Measurements from ENCODE around the gene SH3RF2.

The SH3RF2 gene

DNA sequence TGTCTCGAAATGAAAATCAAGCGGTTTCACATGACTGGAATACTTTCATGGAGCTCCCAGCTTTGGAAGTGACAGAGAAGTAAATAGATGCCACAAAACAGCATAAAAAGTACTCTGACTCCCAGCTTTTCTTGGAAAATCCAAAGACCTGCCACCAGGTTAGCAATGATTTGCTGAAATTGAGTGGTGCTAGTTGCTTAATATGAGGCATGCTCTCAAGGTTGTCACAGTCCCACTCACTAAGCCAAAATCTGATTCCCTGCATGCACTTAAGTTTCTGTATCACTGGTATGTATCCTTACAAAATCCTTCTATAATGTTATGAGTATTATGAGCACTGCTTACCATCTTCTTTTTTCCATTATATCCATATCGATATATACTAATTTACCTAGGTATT is 13.0 kb upstream of the SH3RF2 start:
- DNase-seq, result no peak

DNA sequence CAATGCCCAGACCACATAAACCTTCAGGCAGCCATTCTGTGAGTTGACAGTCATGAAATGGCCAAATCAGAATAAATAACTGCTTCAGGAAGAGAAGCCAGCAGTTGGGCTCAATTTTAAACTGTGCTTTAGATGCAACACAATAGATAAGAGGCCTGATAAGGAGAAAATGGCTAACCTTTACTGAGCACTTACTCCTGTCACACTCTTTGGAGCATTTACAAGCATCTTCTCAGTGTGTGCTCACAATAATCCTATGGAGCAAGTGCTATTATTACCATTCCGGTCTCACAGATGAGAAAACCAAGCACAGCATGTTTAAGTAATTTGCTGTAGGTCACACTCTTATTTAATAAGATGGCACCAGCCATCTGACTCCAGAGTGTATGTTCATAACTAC is 11.5 kb upstream of the SH3RF2 start:
- no peak for DNase-seq

DNA sequence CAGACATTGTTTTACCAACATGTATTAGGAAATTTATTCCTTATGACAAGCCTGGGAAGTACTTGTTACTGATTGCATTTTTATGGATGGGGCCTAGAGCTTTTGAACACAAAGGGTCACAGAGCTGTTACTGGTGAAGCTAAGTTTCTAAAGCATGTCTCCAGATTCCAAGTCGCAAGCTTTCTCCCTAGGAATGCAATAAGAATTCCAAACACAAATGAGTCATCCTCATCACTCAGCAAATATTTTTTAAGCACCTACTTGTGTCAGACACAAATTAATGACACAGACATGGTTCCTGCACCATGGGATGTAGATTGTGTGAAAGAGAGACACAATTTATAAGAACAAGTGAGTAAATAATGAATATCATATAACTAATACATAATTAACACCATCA is 11.0 kb upstream of the SH3RF2 start:
- DNase-seq, result no peak

DNA sequence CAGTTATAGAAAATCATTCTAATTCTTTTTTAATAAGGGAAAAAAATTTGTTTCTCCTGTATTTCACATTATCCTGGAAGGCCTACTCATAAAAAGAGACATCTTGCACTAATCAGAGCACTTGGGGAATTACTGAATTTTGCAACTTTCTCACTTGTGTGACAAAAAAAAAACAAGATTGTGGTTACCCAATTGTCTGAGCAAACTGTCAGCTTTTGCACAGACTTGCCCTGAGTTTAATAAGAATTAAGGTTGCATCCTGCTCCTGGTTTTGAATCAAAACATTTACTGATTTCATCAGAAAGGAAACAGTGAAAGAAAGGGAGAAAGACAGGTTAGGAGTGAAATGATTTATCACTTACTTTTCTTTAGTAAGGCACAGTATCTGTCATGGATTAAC is 10.6 kb upstream of the SH3RF2 start:
- no peak for DNase-seq

DNA sequence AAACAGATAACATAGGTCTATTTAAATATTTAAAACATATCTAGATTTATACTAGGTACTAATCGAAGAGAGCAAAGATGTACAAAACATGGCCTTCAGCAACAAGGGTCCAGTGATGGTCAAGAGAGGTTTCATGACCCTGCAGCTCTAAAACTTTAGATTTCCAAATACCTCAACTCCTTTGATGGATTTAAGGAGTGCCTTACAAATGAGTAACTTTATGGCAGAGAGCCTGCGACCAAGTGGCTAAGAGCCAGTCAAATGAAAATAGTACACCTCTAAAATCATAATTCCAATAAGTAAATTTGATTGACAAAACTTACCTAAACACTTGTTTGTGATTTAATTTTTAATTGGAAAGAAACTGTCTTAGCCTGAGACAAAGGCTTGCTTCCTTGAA is 4.7 kb upstream of the SH3RF2 start:
- no peak for DNase-seq

DNA sequence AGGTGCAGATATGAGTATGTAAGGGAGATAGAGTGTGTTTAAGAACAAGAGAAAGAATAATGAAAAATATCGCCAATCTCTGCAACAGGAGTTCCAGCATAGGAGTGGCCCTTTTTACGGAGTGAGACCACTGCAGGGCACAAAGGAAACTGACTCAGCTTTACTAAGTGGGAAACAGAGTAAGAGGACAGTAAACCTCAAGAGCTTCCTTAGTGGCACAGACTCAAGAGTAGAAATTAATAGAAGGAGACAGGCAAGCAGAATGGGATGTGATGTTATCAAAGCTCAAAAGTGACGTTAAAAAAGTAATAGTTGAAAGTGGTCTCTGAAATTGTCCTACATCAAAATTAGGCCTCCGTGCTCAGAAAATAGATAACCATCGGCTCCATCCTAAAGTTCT is 2.1 kb upstream of the SH3RF2 start:
- no peak for DNase-seq

DNA sequence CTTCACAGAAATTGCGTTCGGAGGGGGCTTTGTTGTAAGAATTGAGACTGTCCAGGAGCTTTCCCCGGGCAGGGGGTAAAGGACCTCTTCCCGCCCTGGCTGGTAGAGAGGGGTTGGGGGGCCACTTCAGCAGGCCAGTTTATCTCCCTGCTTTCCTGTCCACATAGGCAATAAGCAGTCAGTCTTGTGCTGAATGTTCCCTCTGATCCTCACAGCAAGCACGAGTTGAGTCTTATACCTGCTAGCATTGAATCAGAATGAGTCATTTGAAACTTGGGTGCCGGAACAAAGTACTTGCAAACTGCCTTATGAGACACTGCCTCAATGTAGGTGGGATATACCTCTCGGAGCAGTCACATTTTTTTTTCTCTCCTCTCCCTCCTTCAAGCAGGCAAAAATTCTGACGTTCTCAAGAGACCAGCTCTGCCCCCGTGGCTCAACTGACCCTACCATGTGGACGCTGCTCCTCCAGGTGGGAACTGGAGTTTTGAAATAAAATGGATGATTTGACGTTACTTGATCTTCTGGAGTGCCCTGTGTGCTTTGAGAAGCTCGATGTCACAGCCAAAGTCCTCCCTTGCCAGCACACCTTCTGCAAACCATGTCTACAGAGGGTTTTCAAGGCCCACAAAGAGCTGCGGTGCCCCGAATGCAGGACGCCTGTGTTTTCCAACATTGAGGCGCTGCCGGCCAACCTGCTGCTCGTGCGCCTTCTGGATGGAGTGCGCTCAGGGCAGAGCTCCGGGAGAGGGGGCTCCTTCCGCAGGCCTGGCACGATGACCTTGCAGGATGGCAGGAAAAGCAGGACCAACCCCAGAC is 1.3 kb downstream of the SH3RF2 start:
- no peak for DNase-seq

DNA sequence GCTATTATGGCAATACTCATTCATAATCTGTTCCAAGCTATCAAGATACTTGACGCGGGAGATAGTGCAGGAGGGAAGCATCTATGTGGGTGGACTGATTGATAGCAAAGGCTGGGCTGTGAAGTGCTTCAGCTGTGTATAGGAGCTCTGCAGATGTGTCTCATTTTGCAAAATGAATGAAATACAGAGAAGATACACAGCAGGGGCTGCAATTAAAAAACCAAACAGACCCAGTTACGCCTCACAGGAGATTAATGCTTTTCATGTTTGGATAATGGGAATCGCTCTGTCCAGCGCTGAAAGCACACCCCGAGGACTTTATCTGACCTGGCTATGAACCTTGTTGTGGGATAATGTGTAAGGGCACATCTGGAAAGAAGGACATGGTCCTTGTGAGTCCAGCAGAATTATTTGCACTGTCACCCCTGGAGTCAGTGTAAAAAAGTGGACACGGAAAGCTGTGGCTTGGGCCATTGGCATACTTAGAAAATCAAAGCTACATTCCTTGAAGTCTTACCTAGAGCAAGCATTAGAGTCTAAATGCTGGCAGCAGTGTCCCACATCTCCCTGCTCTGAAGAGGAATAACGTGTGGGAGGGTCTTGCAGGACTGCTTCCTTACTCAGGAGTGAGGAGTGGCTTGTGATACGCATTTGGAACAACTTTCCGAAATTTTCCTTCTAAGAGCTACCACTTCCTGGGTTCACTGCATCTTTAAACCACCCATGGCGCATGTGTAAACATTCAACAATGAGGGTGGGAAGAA is 2.6 kb downstream of the SH3RF2 start:
- peak in 1 of 2 experiments; percentile 13 for DNase-seq

DNA sequence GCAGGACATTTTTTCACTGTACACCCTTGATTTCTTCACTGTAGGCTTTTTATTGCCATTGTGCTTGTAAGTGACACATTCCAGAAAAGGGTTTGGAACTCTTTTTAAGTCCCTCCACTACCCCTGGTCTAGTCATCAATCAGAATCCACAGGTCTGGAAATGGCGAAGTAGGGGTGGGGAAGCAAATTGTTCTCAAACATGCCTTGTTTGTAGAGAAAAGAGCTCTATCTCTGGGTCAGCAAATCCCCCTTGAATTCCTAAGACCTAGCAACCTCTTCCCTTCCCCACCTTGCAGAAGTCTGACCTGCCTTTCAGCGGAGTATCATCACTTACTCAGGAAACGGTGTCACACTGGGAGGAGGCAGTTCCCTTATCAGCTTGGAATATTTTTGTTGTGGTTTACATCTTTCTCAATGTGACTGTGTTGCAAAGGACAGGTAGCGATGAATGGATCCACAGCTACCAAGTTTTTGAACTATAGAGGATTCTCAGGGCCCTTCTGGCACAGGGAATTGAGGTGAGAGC is 3.2 kb downstream of the SH3RF2 start:
- DNase-seq, result no peak

DNA sequence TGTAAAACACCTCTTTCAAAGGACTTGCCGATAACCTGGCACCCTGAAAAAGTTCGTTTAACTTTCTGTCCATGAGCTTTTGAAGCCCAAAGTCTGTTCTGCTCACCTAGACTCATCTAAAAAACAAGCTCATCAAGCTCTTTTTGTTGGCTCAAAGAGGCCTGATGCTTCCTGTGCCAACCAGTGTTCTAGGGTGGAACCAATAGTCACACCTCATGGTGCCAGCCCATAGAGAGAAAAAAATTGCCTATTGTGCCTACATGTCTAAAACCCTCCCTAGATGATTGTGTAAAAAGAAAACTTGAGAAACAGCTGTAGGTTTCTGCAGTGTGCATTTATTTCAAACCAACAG is 4.7 kb downstream of the SH3RF2 start:
- DNase-seq, result no peak

DNA sequence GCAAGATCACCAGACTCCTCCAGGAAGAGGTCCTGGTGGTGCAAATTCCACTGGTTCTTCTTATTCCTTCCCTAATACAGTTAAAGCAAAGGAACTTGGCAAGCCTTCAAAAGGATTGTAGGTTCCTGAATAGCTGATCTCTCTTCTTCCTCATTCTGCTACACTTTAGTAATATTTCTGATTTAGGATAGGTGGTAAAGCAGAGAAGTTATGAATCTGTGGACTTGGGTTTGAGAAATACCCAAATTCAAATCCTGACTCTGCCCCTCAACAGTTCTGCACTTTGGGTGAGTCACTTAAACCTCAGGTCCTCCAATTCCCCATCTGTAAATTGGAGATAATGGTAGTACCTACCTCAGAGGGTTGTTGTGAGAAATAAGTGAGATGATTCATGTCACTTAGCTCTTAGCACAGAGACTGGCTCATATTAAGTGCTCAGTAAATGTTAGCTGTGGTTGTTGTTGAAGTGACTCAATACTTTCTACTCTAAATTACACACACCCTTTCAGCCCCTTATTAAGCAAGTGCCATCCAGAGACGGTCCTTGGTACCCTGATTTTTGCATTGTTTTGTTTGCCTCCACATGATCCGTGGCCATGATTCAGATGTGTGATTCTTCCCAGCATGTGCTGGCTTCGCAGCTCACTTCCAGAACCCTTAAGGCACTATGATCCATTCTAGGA is 5.2 kb downstream of the SH3RF2 start:
- DNase-seq, result no peak

DNA sequence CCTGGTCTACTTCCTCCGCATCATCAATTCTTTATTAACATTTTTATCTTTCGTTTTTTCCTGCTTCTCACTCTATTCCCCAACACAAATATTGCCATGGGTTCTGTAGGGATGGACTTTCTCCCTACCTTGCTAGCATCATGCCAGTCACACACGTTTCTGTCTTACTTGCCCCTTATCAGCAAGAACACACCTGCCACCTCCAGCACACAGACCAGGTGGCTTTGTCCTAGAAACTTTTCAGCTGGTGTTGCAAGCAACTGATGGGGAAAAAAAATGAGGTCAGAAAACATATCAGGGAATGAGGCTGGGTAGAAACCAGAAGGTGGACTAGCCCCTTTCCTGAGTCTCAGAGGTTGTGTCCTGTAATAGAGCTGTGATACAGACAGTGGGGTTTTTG is 5.8 kb downstream of the SH3RF2 start:
- DNase-seq, result no peak

DNA sequence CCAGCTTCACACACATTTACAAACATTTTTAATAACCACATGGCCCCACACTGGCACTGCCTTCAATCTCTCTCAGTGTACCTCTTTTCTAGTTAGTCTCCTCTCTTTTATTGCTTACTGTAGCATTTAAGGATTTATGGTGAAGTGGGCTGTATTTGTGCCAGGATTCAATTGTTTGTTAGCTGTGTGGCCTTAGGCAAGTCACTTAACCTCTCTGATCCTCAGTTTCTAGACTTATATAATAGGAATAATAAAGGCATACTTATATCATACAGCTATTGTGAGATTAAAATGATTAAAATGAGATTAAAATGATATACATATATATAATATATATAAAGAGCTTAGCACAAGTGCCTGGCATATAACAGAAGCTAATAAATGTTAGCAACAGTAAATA is 6.4 kb downstream of the SH3RF2 start:
- no peak for DNase-seq

DNA sequence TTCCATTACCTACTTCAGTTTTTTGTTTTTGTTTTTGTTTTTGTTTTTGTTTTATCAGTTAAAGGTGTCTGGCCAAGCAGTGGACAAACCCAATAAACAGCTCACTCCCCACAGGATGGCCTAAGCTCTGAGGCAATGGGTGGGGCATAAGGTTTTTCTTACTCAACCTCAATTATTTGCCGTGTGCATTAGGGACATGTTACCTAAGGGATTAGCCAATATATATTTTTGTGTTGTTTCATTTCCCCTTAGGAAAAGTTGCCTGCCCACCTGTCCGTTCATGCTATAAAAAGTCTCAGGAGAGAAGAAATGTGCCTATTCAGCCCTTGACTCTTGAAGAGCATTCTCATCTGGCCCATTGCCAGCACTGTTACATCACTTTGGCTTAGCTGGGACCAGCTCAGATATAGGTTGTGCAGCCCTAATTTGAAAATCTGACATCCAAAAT is 7.3 kb downstream of the SH3RF2 start:
- DNase-seq, result no peak

DNA sequence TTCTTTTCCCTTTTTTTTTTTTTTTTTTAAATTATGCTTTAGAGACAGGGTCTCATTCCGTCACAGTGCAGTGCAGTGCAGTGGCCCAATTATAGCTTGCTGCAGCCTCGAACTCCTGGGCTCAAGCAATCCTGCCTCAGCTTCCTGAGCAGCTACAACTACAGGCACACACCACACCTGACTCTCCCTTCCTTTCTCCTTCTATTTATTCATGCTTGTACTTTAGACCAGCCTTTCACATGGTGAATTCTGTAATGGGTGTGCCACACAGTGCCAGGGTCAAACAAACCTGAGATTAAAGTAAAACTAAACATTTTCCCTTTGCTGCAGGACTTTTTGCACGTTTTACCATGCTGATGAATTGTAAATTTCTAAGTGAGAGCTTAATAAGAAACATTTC is 8.0 kb downstream of the SH3RF2 start:
- no peak for DNase-seq

DNA sequence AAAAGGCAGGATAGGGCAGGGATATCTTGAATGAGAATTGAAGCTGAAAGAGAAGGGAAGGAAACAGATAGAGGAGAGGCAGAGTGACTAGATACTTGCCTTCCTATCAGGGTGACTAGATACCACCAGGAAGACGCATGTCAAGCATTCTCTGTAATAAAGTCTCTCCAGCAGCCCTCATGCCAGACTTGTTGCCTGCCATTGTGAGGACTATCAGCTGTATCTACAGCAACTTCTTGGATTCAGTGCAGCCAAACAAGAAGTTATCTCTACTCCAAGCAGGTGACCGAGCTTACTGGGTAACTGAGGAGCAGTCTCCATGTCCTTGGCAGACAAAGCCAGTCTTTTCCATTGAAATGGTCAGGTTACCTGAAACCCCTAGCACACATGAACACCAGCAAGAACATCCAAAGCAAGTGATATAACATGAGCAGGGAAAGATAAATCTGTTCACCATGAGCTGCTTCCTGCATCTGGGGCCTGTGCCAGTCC is 9.3 kb downstream of the SH3RF2 start:
- DNase-seq, result no peak

DNA sequence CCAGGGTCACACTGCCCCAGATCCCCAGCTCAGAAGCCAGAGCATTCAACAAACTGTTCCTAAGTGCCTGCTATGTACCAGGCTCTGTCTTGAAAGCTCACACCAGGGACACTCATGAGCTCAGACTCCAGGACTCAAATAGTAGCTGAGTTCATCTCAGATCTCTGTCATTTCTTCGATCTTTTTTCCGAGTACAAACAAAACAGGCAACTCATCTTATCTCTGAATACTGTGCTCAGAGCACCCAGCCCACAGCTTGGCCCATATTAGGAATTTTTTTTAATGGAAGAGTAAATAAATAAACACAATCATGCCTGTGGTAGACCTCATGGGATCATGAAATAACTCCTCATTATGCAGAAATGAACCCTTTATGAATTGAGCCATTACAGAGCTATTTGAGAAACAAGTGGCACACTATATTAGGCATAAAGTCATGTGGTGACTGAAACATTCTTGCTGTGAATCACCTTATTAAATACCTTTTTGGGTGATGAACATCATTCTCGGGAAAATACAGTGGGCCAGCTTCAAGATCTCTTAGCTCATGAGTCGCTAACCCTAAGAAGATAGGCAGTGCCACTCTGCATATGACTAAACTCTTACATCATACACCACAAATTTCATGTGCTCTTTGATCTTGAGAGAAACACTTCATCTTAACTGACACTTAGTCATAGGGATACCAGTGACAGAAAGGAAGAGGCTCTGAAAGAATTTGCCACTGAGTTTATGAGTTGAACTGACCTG is 9.9 kb downstream of the SH3RF2 start:
- no peak for DNase-seq

DNA sequence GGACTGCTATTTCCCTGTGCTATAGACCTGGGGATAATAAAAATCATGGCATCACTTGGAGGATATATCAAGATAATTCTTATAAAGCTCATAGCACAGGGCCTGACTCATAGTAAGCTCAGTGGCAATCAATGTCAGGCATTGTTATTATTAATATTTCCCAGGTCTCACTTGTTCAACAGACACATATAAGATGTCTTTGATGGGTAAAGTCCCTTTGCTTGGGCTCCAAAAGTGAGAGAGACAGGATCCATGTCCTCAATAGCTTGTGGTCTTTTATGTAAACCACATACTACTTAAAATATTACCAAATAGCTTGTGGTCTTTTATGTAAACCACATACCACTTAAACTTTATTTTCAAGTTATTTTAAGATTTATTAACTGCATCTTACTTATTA is 11.2 kb downstream of the SH3RF2 start:
- no peak for DNase-seq

DNA sequence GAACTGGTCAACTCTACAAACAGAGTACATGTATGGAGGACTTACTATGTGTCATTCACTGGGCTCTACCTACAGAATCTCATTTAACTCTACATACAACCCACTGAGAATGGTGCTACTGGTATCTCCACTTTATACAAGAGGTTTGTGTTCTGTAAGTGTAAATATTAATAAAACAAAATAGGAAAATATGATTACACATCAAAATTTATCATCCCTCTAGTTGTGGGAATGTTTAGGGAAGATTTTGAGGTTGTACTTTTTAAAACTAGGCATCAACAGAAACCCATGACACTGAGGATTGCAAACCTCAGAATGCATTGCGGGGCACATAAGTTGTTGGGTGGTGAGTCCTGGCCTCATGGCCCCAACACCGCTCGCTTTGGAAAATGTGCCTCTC is 11.7 kb downstream of the SH3RF2 start:
- DNase-seq, result no peak

DNA sequence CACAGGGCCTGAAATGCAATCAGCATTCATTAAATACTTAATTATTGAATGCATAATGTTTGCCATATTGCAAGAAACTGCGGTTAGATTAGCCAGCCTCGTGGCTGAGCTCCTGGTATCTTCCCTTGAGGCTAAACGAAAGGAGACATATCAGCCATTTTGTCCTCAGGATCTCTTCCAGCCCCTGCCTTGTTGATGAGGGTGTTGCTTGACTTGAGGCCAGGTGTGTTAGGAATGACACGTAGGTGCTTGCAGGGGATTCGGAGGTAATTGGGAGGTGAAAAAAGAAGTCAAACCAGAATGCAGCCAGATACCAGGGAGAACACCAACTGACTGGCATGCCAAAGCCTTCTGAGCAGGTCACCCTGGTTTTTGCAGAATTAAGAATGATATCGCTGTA is 12.5 kb downstream of the SH3RF2 start:
- DNase-seq, result no peak

DNA sequence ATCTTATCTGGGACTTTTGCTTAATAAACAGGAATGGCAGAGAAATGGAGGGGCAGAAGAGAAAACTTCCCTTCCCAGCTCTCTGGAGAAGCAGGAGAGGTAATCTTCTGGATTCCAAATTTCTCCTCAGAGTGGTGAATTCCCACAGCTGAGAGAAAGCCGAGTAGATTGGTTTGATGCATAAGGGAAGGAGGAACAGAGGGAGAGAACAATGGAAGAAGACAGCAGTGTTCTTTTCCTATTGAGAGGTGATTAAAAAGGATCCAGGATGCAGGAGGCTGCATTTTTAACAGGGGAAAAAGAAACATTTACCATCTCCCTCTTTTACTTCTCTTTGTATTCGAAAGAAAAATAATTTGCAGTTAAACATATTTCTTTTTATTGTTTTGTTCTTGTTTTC is 13.1 kb downstream of the SH3RF2 start:
- no peak for DNase-seq

DNA sequence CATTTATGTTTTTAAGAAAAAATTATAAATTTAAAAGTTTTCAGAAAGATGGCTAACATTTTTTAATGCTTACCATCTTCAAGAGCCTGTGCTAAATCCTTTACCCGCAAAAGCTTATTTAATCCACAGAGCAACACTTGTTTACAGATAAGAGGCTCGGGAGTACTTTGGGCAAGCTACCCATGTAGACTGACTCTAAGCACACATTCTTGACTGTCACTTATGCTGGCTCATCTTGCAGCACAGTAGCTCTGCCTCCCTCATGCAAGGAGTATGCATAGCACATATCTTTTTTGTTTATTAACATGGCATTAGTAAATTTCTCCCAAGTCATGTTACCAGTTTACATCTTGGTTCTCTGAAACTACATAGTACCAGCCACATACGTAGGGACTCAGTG is 14.7 kb downstream of the SH3RF2 start:
- no peak for DNase-seq

DNA sequence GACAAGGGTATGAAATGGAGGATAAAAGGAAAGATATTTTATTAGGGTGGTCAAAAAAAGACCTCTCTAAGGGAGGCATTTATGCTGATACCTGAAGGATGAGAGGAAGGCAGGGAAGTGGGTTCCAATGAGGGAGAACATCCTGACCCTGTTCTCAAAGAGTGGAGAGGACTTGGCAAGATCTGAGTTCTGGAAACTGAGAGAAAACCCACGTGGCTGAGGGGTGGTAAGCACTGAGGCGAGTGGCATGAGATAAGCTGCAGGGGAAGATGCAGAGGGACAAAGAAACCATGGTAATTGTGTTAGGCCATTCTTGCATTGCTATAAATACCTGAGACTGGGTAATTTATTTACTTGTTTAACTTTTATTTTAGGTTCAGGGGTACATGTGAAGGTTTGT is 16.8 kb downstream of the SH3RF2 start:
- DNase-seq, result no peak
